ENCODE results near the gene ADAM30. TPM values are rescaled to one million over a fixed set of nuclear protein-coding genes. Genes with fewer than 3 reads are reported as not detected.

ADAM30 gene
- total RNA-seq: not detected

DNA sequence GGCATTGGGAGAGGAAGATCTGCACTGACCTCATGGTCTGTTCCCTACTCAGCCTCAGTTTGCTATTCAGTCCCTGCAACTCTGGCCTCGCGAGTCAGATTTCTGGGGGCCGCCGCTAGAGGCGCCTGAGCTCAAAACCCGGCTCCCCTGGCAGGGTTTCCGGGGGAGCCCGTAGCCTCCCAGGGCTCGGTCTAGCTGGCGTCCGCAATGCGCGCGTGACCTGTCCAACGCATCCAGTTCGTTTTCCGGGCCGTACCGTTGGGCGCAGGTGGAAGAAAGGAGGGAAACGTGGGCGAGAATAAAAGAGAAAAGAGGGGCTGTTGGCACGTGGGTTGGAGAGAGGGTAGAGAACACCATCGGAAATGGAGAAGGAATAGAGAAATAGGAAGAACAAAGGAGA lies at the start of gene ADAM30:
Gene ADAM30 (minus strand): TSS at position 213 of the 400 bp plus-strand sequence. CDS start 179 bp downstream, at position 34.
- H3K9ac ChIP-seq (ENCODE audit: low read depth in 2 of 2, low read length in 2 of 2): no peak within 1 kb of the TSS
- DNase-seq: no peak
- intact Hi-C loops (cut with DNase I): no loop called here
- H3K9me3 ChIP-seq: no peaks in the 10 kb centered on the region
- no peak within 1 kb of the TSS for H3K27ac ChIP-seq
- TF ChIP-seq, protein P1, sequence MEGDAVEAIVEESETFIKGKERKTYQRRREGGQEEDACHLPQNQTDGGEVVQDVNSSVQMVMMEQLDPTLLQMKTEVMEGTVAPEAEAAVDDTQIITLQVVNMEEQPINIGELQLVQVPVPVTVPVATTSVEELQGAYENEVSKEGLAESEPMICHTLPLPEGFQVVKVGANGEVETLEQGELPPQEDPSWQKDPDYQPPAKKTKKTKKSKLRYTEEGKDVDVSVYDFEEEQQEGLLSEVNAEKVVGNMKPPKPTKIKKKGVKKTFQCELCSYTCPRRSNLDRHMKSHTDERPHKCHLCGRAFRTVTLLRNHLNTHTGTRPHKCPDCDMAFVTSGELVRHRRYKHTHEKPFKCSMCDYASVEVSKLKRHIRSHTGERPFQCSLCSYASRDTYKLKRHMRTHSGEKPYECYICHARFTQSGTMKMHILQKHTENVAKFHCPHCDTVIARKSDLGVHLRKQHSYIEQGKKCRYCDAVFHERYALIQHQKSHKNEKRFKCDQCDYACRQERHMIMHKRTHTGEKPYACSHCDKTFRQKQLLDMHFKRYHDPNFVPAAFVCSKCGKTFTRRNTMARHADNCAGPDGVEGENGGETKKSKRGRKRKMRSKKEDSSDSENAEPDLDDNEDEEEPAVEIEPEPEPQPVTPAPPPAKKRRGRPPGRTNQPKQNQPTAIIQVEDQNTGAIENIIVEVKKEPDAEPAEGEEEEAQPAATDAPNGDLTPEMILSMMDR (IDR thresholded peaks at IDR 0.05): no peak
- no peaks in the 10 kb centered on the region for H3K36me3 ChIP-seq
- H3K27me3 ChIP-seq: no peaks in the 10 kb centered on the region
- no peak within 1 kb of the TSS for H3K4me3 ChIP-seq
- H3K4me1 ChIP-seq: no peaks in the 10 kb centered on the region

DNA sequence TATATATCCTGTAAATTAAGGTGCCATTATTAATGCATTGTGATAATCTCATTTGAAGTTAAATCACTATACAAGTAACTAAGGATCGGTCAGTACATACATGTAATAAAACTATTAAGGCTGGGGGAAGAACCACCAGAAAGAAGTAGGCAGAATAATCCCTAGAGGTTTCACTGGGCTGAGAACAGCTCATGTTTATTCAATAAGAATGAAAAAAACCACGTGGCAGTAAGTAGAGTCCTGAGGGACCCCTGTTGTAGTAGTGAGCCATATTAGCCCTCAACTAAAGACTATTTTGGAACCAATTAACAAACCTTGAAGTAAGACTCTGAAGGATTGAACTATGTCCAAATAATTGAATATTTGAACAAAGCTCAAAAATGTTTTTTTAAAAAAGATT lies 46.9 kb upstream of the ADAM30 start:
- intact Hi-C loops (cut with DNase I): loop anchor here (10.0 kb wide), 1 partner anchor 198 kb away; no protein-coding TSS in a partner anchor
- TF ChIP-seq, protein P1 (IDR thresholded peaks at IDR 0.05): no peak

DNA sequence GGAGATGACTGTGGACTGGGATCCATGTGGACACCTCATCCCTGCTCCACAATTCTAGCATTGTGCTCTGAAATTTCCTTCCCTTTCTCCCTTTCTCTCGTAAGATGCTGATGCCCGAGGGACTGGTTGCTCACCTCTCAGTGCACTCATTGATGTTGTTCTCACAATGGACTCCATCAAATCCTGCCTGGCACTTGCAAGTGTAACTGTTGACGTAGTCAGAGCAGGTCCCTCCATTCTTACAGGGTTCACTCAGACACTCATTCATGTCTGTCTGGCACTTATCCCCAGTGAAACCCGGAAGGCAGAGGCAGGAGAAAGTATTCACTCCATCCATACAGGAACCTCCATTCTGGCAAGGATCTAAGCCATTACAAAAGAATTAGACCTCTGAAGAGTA lies 45.1 kb upstream of the ADAM30 start:
- no peak overlapping the region for H3K27ac ChIP-seq
- no peak for DNase-seq
- no peaks in the 10 kb centered on the region for H3K4me1 ChIP-seq
- intact Hi-C loops (cut with DNase I): loop anchor here (10.0 kb wide), 1 partner anchor 197 kb away; no protein-coding TSS in a partner anchor
- no peak overlapping the region for H3K4me3 ChIP-seq
- H3K36me3 ChIP-seq: no peaks in the 10 kb centered on the region
- H3K9me3 ChIP-seq: no peaks in the 10 kb centered on the region
- no peak overlapping the region for H3K9ac ChIP-seq (ENCODE audit: low read depth in 2 of 2, low read length in 2 of 2)
- TF ChIP-seq, protein P1 (IDR thresholded peaks at IDR 0.05): no peak
- no peaks in the 10 kb centered on the region for H3K27me3 ChIP-seq

More for the DNA sequence above, 46.9 kb upstream of the ADAM30 start:
- Histone ChIP-seq H3K4me3 (no peak overlapping the region), H3K4me1 (no peaks in the 10 kb centered on the region), H3K27ac (no peak overlapping the region), H3K36me3 (no peaks in the 10 kb centered on the region), H3K9me3 (no peaks in the 10 kb centered on the region), H3K27me3 (no peaks in the 10 kb centered on the region), H3K9ac (ENCODE audit: low read depth in 2 of 2, low read length in 2 of 2) (no peak overlapping the region)
- no peak for DNase-seq

DNA sequence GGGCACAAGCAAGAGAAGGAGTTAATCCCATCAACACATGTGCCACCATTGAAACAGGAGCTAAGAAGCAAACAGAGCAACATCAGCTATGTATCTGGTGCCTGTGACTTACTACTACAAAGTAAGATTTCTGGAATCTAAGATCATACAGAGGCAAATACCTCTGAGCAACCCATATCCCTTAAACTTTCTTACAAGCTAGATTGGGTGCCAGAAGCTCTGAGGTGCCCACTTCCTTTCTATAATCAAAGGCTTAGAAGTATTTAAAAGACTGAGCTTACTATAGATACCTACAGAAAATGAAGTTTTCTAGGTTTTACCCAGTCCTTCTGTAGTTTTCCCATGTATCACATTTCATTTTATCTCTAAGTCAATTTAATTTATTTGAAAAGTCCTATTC lies 44.4 kb upstream of the ADAM30 start:
- intact Hi-C loops (cut with DNase I): loop anchor here (10.0 kb wide), 1 partner anchor 196 kb away; no protein-coding TSS in a partner anchor

DNA sequence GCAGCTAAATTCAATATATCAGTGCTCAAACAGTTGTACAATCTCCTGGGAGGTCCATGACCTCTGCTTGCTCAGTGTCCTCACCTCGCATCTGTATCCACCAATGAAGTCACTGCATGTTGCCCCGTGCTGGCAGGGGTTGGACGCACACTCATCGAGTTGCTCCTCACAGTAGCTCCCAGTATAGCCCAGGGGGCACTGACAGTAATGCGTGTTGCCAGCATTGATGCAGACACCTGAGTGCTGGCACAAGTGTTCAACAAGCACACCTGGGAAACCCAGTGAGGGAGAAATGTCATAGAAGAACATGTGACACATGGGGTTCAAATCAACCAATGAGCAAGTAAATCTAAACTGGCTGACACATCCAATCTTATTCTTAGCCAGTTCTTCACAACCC lies 40.9 kb upstream of the ADAM30 start:
- no peak for DNase-seq
- Histone ChIP-seq H3K36me3 (no peaks in the 10 kb centered on the region), H3K4me1 (no peaks in the 10 kb centered on the region), H3K9me3 (no peaks in the 10 kb centered on the region), H3K4me3 (no peak overlapping the region), H3K9ac (ENCODE audit: low read depth in 2 of 2, low read length in 2 of 2) (no peak overlapping the region), H3K27ac (no peak overlapping the region), H3K27me3 (no peaks in the 10 kb centered on the region)
- TF ChIP-seq, protein P1 (IDR thresholded peaks at IDR 0.05): no peak
- intact Hi-C loops (cut with DNase I): no loop called here

More for the DNA sequence above, 44.4 kb upstream of the ADAM30 start:
- Histone ChIP-seq H3K27ac (no peak overlapping the region), H3K9ac (ENCODE audit: low read depth in 2 of 2, low read length in 2 of 2) (no peak overlapping the region), H3K4me3 (no peak overlapping the region), H3K36me3 (no peaks in the 10 kb centered on the region), H3K4me1 (no peaks in the 10 kb centered on the region), H3K27me3 (no peaks in the 10 kb centered on the region), H3K9me3 (no peaks in the 10 kb centered on the region)
- DNase-seq: no peak
- TF ChIP-seq, protein P1 (IDR thresholded peaks at IDR 0.05): no peak

All from colonic mucosa (tissue), 4 donors.